K562 (cell line): ENCODE measurements around the gene LRRK1. TPM values are rescaled to one million over a fixed set of nuclear protein-coding genes. Genes with fewer than 3 reads are reported as not detected.
"Not testable (repeated sequence)": the region's sequence is repeated elsewhere in the genome, so short reads cannot be mapped to it uniquely, and the experiment has no call there.

Source experiments
- ATAC-seq: fragments of 200-7000 bp; cut with Tn5 transposase; 3 replicates; pipeline ENCODE4 v1.9.1; 2020; ENCODE audit warnings: moderate library complexity
- BruUV-seq: library from RNA; stranded (reverse); fragments of 400-500 nt; replicated peaks from 2 replicates; lab custom pipeline; 2021; lab: Mats Ljungman, UMichigan
- CTCF ChIA-PET: fragments of 300-600 bp; formaldehyde crosslinking; extraction: SDS; loops from one replicate; lab custom pipeline; 2021; ENCODE audit warnings: low intra/inter-chr PET ratio; lab: Yijun Ruan, JAX
- POLR2A ChIA-PET: fragments of 300-600, 350-650 bp; sonication (Branson Sonifier 250); formaldehyde crosslinking; extraction: SDS; loops from one replicate; lab custom pipeline; 2021; ENCODE audit warnings: antibody characterized with exemption, inconsistent platforms; lab: Yijun Ruan, JAX
- DNase-seq, 4 experiments: peaks; one replicate each; pipeline versions ENCODE4 v3.0.0 to v3.0.0-alpha.2; 2011 to 2018; ENCODE audit warnings: low spot score in 3 of 4, mixed read lengths in 3 of 4; ENCODE audit errors: extremely low read depth in 1 of 4
- FAIRE-seq: peaks from 2 replicates; lab custom pipeline; 2011; peaks lifted over from hg19 to GRCh38; lab: Jason Lieb, UNC
- H2AFZ ChIP-seq: 2 replicates; pipeline ENCODE4 v1.6.0; 2011; ENCODE audit warnings: low read depth, low read length, control low read depth, inconsistent platforms
- H3K27ac ChIP-seq: fragments of 200-600 bp; 3 replicates; pipeline ENCODE4 v1.8.0; 2011; ENCODE audit warnings: low read depth, mild to moderate bottlenecking, control low read depth, inconsistent platforms, low read length, moderate library complexity, mixed read lengths; ENCODE audit errors: extremely low read depth
- H3K27me3 ChIP-seq, 2 experiments: fragments of 300-600 bp in 1 of 2; 2 replicates in 1 of 2; 3 replicates in 1 of 2; pipeline versions ENCODE4 v1.6.0 to v1.8.0; 2011; ENCODE audit warnings: inconsistent platforms in 2 of 2, low read length in 2 of 2, mild to moderate bottlenecking in 1 of 2, mixed read lengths in 1 of 2, moderate library complexity in 1 of 2; ENCODE audit not compliant: control insufficient read depth in 2 of 2, insufficient read depth in 2 of 2
- H3K36me3 ChIP-seq: fragments of 300-600 bp; 3 replicates; pipeline ENCODE4 v1.8.0; 2011; ENCODE audit warnings: mild to moderate bottlenecking, low read length, inconsistent platforms; ENCODE audit not compliant: control insufficient read depth, insufficient read depth
- H3K4me1 ChIP-seq, 2 experiments: fragments of 200-600 bp in 1 of 2; replicated peaks in 1 of 2; 2 replicates in 1 of 2; 3 replicates in 1 of 2; pipeline versions ENCODE4 v1.5.1 to v1.8.0; 2011; ENCODE audit warnings: inconsistent platforms in 2 of 2, low read length in 2 of 2, mild to moderate bottlenecking in 1 of 2, mixed read lengths in 1 of 2, moderate library complexity in 1 of 2; ENCODE audit not compliant: control insufficient read depth in 2 of 2, insufficient read depth in 2 of 2
- H3K4me2 ChIP-seq: 2 replicates; pipeline ENCODE4 v1.6.1; 2011; ENCODE audit warnings: low read length, control low read depth, inconsistent platforms, mixed read lengths; ENCODE audit not compliant: insufficient read depth
- H3K4me3 ChIP-seq: fragments of 200-600 bp; sonication (generic), shearing (Covaris generic); 2 replicates; pipeline ENCODE4 v1.5.1; 2016; ENCODE audit warnings: control low read depth, inconsistent platforms
- H3K79me2 ChIP-seq: fragments of 200-600 bp; 3 replicates; pipeline ENCODE4 v1.8.0; 2011; ENCODE audit warnings: low read length, inconsistent platforms; ENCODE audit not compliant: control insufficient read depth, insufficient read depth
- H3K9ac ChIP-seq, 2 experiments: 2 replicates each; pipeline versions ENCODE4 v1.6.0 to v1.6.1; 2011; ENCODE audit warnings: low read depth in 2 of 2, low read length in 2 of 2, control low read depth in 1 of 2, inconsistent platforms in 1 of 2, mild to moderate bottlenecking in 1 of 2, mixed read lengths in 1 of 2; ENCODE audit not compliant: insufficient read depth in 1 of 2
- H3K9me1 ChIP-seq: one replicate; pipeline ENCODE4 v1.6.0; 2011; ENCODE audit warnings: inconsistent platforms, mild to moderate bottlenecking, low read length, moderate library complexity; ENCODE audit not compliant: control insufficient read depth, insufficient read depth
- H3K9me3 ChIP-seq: replicated peaks from 2 replicates; pipeline ENCODE4 v1.5.1; 2011; ENCODE audit warnings: low read depth, low read length, inconsistent platforms; ENCODE audit not compliant: control insufficient read depth, insufficient read depth
- H4K20me1 ChIP-seq: replicated peaks from 2 replicates; pipeline ENCODE4 v1.6.1; 2011; ENCODE audit warnings: low read length, inconsistent platforms, mixed read lengths; ENCODE audit not compliant: control insufficient read depth, insufficient read depth
- CCAR2 ChIP-seq: fragments of 200-400 bp; formaldehyde crosslinking; IDR thresholded peaks from 2 replicates; pipeline ENCODE4 v1.6.1; 2017; ENCODE audit warnings: mild to moderate bottlenecking, low read depth, low read length
- HMG20A ChIP-seq: fragments of 450-650 bp; formaldehyde crosslinking; conservative IDR thresholded peaks from 2 replicates; pipeline ENCODE4 v1.4.0; 2020; ENCODE audit warnings: mild to moderate bottlenecking, mixed read lengths
- WGBS: fragments of 100-300 bp; shearing (Covaris generic); methylation state at CpG from one replicate; pipeline ENCODE4 v1.1.6; 2016; ENCODE audit warnings: low coverage, mixed read lengths; ENCODE audit not compliant: insufficient coverage; ENCODE audit errors: missing lambda C conversion rate; 5-methylcytosine and 5-hydroxymethylcytosine counted together
- in situ Hi-C: fragments of 300-500 bp; cut with MboI; formaldehyde crosslinking; loops from 4 replicates; pipeline ENCODE4 v1.15.0; 2018; ENCODE audit warnings: inconsistent platforms, mixed read lengths
- intact Hi-C: fragments of 100-400 bp; cut with micrococcal nuclease; formaldehyde crosslinking; loops from 2 replicates; pipeline ENCODE4 v1.14.2; 2022
- polyA plus RNA-seq, 8 experiments: library from polyadenylated mRNA; depleted of rRNA in 4 of 8; stranded (reverse) in 5 of 8; unstranded in 3 of 8; fragments of >200 nt; fragmentation: Nextera tagmentation in 2 of 8; fragmentation: Illumina TruSeq in 1 of 8; extraction: Ambion mirVana in 2 of 8; extraction: Trizol in 1 of 8; gene quantifications; 2 replicates each; pipeline versions ENCODE4 v1.2.1 to v1.2.3, GENCODE V29; 2011 to 2014; ENCODE audit warnings: inconsistent platforms in 1 of 8, missing spikeins in 1 of 8
- total RNA-seq, 7 experiments: library from RNA; depleted of rRNA in 6 of 7; stranded (reverse); fragments of >200 nt in 6 of 7; fragmentation: Illumina TruSeq in 2 of 7; extraction: Trizol in 2 of 7; gene quantifications; 2 replicates each; pipeline versions ENCODE4 v1.2.1 to v1.2.3, GENCODE V29; 2011 to 2021; ENCODE audit warnings: low replicate concordance in 1 of 7

The LRRK1 gene
- total and polyA plus RNA-seq, 9 of the 15 experiments (the other 6 are each of a cell fraction or from before 2014, with no cell fraction given): 0.01 to 1.5 (median 0.11) TPM

DNA sequence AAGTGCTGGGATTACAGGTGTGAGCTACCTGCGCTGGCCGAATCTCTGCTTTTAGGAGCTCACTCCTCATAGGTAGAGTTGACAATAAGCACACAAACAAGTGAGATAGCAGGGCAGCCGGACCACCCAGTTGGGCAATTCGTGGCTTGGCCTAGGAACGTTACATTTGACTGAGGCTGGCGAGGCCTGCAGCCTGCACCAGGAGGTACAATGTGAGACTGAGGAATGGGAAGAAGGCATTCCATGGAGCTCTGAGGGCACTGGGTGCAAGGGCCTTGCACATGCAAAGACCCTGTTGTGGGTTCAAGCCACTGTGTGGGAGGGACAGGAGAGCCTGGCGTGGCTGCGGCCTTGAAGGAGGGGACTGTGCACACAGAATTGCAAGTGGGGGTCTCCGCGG is 152.5 kb downstream of the LRRK1 start (continued):
- TF ChIP-seq HMG20A: no peak
- TF ChIP-seq CCAR2: no peak

GRCh38 chr15:101072235-101072634 is 153.1 kb downstream of the LRRK1 start:
- BruUV-seq, CTCF ChIA-PET, FAIRE-seq, H3K9ac ChIP-seq, ATAC-seq, H3K27ac ChIP-seq, H2AFZ ChIP-seq, H4K20me1 ChIP-seq, intact Hi-C loops, H3K9me1 ChIP-seq, DNase-seq, H3K4me3 ChIP-seq, H3K4me1 ChIP-seq, in situ Hi-C loops, H3K79me2 ChIP-seq, H3K4me2 ChIP-seq, POLR2A ChIA-PET, H3K9me3 ChIP-seq, H3K36me3 ChIP-seq: not testable (repeated sequence)
- WGBS: 12% methylated on average over 4 of the region's 4 CpGs
- peaks cover 16 to 42% of the 10 kb centered on the region in 2 experiments; a peak in 3 of 5 replicates for H3K27me3 ChIP-seq

DNA sequence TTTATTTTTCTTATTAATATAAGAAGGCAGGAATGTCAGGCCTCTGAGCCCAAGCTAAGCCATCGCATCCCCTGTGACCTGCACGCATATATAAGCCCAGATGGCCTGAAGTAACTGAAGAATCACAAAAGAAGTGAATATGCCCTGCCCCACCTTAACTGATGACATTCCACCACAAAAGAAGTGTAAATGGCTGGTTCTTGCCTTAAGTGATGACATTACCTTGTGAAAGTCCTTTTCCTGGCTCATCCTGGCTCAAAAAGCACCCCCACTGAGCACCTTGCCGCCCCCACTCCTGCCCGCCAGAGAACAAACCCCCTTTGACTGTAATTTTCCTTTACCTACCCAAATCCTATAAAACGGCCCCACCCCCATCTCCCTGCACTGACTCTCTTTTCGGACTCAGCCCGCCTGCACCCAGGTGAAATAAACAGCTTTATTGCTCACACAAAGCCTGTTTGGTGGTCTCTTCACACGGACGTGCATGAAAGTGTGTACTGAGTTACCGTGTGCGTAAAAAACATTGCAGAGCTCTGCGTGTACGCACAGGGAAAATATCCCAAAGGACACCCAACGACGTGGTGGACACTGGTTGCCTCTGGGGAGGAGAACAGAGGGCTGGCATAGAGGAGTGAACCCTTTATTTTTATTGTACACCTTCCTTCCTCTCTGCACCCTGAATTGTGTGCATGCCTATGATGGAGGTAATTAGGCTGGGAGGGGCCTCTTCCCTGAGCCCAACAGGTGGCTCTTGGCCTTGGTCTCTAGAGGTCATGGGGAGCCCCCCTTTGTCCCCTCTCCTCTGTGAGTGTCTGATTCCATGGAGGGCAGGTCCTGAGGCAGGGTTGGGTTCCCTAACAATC is 158.9 kb downstream of the LRRK1 start:
- H3K9ac ChIP-seq, H3K4me2 ChIP-seq, ATAC-seq, DNase-seq, FAIRE-seq, H3K27ac ChIP-seq, H3K9me1 ChIP-seq, H3K9me3 ChIP-seq, H4K20me1 ChIP-seq, H3K79me2 ChIP-seq, BruUV-seq, H3K36me3 ChIP-seq, H3K4me3 ChIP-seq, CTCF ChIA-PET, intact Hi-C loops, H2AFZ ChIP-seq: not testable (repeated sequence)
- Histone ChIP-seq H3K4me1 (peaks cover 0 to 10% of the 10 kb centered on the region in 2 experiments; a peak in 3 of 5 replicates), H3K27me3 (peaks cover 16 to 41% of the 10 kb centered on the region in 2 experiments; a peak in 4 of 5 replicates)
- POLR2A ChIA-PET: interaction anchor here (0.6 kb wide), 1 partner anchor 263 kb away, joined by 3 read pairs; no protein-coding TSS in a partner anchor
- 7% methylated on average over 15 of the region's 15 CpGs for WGBS
- in situ Hi-C loops: loop anchor here (5.0 kb wide), 1 partner anchor 636 kb away; no protein-coding TSS in a partner anchor
